DMS53 (cell line): ENCODE data around the gene HERPUD2.
"Not testable (repeated sequence)": the region's sequence is repeated elsewhere in the genome, so short reads cannot be mapped to it uniquely, and the experiment has no call there.

Experiments
- DNase-seq: peaks from one replicate; lab custom pipeline; 2025; lab: John Stamatoyannopoulos, UW

The HERPUD2 gene

GRCh38 chr7:35677582-35678356, 17.2 kb downstream of the HERPUD2 start:
- no peak for DNase-seq

GRCh38 chr7:35676211-35676610, 18.7 kb downstream of the HERPUD2 start:
- no peak for DNase-seq

- DNase-seq: no peak
Measured at GRCh38 chr7:35670856-35671569, 23.9 kb downstream of the HERPUD2 start.

GRCh38 chr7:35660411-35660810, 34.5 kb downstream of the HERPUD2 start:
- not testable (repeated sequence) for DNase-seq

- DNase-seq: no peak
Measured at GRCh38 chr7:35658606-35659201, 36.2 kb downstream of the HERPUD2 start.

GRCh38 chr7:35657125-35657524, 37.8 kb downstream of the HERPUD2 start:
- DNase-seq: no peak

GRCh38 chr7:35654558-35654957, 40.4 kb downstream of the HERPUD2 start:
- not testable (repeated sequence) for DNase-seq

GRCh38 chr7:35652124-35652523, 42.8 kb downstream of the HERPUD2 start:
- DNase-seq: no peak

GRCh38 chr7:35650751-35651150, 44.2 kb downstream of the HERPUD2 start:
- no peak for DNase-seq

GRCh38 chr7:35649711-35650110, 45.2 kb downstream of the HERPUD2 start:
- DNase-seq: no peak

GRCh38 chr7:35648367-35648766, 46.6 kb downstream of the HERPUD2 start:
- DNase-seq: peak; percentile 75

- DNase-seq: peak; percentile 92
Measured at GRCh38 chr7:35647171-35647574, 47.8 kb downstream of the HERPUD2 start.

- peak; percentile 38 for DNase-seq
Measured at GRCh38 chr7:35646289-35647023, 48.5 kb downstream of the HERPUD2 start.

GRCh38 chr7:35645691-35646090, 49.2 kb downstream of the HERPUD2 start:
- DNase-seq: no peak

GRCh38 chr7:35630024-35630972, 64.6 kb downstream of the HERPUD2 start:
- no peak for DNase-seq

GRCh38 chr7:35624299-35625186, 70.4 kb downstream of the HERPUD2 start:
- DNase-seq: peak; percentile 74

- DNase-seq: no peak
Measured at GRCh38 chr7:35623381-35623780, 71.6 kb downstream of the HERPUD2 start.

GRCh38 chr7:35619863-35620262, 75.1 kb downstream of the HERPUD2 start:
- peak; percentile 58 for DNase-seq

- no peak for DNase-seq
Measured at GRCh38 chr7:35617041-35617440, 77.9 kb downstream of the HERPUD2 start.

- peak; percentile 23 for DNase-seq
Measured at GRCh38 chr7:35613150-35613549, 81.8 kb downstream of the HERPUD2 start.
